GM18519 (cell line): ENCODE measurements around the gene EGFL8.

Source experiments
- ATAC-seq: cut with Tn5 transposase; IDR thresholded peaks from one replicate; pipeline ENCODE4 v1.9.1; 2021; ENCODE audit warnings: mild to moderate bottlenecking, moderate library complexity; ENCODE audit not compliant: unreplicated experiment, low FRiP score

The EGFL8 gene

DNA sequence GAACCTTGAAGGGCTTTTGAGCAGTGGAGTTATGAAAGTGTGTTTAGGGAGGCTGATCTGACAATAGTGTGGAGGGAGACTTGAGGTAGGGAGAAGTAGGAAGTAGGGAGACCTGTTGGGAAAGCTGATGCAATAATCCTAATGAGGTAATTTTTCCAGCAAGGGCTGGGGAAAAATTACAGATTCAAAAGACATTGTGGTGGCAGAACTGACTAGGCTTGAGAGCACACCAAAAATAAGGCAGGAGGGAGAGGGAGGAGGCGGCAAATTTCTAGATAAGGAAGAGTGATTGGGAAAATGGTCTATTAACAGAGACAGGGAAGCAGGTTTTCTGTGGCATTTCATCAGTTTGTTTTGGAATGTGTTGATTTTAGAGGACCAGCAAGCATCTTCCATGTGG, 18.1 kb upstream of the EGFL8 start:
- no peak for ATAC-seq

DNA sequence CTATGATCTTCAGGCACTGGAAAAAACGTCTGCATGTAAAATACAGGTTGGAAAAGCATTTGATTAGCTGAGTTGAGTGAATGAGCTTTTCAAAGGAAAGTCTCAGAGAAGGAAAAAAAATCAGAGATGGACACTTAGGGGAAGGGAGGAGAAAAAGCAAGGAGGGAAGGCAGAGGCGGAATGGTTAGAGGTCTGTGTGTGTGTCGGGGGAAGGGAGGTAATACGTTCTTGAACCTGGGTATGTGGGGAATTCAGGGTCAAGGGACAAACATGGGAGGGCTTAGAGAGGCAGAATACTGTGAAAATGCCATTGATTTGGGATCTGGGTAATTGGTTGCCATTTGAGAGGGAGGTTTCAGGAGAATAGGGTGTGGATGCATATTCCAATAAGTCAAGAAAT, 17.7 kb upstream of the EGFL8 start:
- ATAC-seq: no peak

DNA sequence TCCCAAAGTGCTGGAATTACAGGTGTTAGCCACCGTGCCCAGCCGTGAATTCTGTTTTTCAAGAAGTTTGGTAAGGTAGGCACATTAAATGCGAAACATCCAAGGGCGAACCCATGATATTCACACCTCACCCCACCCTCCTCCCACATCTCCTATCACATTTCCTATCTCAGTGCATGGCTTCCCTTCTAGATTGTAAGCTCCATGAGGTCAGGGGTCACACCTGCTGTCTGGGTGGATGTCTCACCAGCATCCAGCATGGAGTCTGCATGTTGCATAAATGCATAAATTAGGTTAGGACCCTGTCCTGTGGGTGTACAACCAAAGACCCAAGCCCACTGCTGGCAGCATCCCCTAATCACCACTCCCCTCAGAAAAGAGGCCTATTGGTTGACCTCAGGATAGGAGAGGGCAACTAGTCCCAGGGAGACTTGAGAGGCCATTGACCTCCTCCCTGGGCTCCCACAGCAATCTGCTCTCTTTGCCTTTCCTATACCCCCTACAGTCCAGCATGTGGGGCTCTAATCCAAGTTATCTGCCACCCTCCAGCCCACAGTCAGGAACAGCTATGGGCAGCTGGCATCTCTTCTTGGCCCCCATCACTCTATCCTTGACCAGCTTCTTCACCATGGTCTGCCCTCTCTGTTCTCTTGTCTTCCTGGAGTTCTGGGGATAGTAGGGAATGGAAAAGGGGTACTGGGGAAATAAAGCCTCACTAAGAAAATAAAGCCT, 16.8 kb upstream of the EGFL8 start:
- no peak for ATAC-seq

DNA sequence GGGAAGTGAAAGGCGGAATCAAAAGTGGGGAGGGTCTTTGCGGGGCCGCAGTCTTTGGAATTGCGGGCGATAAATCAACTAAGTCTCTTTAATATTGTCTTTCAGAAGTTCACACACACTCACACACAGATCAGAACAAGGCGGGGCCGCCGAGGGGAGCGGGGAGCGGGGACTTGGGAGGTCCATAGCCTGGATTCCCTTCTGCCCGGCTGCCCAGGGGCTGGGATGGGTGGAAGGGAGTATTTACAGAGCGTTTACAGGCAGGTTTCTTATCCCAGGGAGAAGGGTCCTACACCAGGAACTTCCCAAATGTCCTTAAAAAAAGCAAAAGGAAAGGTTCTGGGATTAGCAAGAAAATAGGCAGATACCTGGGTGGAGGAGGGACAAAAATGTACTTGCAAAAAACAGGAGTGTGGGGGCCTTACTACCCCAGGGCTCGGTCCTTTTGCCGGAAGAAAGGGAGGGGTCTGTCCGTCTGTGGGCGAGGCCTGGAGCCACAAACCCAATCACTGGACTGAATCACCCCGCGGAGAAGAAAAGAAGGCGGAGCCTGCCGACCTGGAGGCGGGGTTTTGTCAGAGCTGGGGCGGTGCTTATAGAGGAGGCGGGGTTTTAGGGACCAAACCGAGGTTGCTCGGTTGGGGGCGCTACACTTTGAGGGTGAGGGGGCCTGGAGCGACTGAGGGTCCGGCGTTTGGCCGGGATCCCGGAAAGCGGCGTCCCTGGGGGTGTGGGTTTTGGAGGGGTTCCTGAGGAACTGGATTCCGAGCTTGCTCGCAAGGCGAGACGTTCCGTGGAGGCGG, 15.9 kb upstream of the EGFL8 start:
- no peak for ATAC-seq

DNA sequence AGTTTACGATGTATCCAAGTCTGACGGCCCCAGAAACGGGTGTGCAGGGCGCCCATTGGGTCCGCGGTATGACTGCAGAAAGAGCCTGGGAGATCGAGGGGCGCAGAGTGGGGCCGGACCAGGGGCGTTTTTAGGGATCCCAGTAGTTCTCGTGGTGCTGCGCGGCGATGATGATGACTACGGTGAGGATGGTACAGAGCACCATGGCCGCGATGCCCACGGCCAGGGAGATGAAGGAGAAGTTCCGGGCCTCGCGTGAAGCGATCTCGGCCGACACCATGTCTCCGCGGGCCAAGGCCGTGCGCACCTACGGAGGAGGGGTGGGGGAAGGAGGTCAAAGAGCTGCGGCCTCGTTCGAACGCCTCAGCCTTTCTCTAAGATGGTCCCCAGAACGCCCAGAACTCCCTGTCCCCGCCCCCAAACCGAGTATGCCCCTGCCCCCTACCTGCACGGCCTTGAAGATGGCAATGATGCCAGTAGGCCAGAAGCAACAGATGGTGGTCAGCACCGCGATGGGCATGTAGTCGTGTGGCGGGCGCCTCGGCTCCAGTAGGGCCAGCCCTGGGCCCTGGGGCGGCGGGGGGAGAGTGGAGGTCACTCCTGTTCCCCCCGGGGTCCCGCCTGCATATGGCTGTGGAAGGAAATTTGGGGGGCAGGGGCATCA, 15.2 kb upstream of the EGFL8 start:
- ATAC-seq: no peak

DNA sequence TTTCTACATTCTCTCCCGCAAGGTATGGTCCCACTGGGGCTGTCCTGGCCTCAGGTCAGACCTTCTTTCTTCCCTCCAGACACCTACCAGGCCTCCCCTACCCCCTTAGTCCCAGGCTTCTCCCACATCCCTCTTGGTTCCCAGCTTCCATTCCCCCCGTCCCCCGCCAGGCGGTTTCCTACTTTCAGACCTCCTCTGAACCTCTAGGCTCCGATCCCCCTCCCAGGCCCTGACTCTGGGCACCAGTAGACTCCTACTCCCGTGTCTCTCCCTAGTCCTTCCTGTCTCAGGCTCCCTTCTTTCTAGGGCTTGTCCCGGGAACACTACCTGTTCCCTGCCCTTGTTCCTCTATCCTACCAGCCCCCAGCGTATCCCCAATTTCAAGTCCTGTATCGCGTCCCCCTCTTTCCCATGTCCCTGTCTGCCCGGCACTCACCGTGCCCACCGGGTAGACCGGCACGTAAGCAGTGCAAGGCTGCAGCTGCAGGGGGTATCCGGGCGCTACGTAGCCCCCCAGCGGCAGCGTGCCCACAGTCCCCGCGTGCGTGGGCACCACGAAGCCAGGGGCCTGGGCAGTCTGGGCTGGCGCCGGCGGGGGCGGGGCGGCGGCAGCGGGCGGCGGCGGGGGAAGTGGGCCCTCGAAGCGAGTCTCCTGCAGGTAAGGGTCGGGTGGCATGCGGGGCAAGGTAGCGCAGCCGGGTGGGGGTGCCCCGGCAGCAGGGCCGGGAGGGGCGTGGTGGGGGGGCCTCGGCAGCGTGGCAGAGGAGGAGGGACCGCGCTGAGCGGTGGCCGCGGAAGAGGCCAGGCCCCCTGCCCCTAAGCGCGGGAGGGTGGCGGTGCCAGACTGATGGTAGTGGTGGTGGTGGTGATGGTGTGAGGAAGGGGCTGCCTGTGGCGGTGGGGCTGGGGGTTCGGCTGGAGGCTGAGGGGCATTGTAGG, 14.2 kb upstream of the EGFL8 start:
- no peak for ATAC-seq

DNA sequence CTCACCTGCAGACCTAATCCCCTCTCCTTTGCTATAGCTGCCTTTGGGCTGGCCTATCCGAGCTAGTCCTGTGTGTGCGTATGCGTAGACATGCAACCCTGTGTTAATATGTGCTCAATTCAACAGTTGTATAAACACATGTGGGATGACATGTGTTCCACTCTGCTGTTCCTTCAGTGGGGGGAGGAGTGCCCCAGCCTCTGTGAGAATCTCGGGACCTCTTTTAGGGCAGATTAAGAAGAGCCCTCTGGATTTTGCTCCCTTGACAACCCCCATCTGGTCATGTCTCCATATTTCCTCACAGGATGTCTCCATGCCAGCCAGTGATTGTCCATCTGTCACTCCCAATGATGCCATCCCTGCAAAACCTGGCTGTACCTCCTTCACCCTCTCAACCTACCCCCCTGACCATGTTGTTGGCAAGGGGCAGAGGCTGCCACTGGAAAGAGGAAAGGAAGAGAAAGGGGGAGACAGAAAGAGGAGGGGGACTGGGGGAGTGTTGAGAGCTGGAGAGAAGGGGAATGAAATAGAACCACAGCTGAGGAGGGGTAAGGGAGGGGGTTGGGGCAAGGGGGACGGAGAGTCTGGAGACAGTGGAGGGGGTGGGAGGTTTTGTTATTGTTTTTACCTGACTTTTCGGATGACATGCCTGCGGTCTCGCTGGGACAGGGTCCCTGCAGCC, 13.1 kb upstream of the EGFL8 start:
- ATAC-seq: no peak

DNA sequence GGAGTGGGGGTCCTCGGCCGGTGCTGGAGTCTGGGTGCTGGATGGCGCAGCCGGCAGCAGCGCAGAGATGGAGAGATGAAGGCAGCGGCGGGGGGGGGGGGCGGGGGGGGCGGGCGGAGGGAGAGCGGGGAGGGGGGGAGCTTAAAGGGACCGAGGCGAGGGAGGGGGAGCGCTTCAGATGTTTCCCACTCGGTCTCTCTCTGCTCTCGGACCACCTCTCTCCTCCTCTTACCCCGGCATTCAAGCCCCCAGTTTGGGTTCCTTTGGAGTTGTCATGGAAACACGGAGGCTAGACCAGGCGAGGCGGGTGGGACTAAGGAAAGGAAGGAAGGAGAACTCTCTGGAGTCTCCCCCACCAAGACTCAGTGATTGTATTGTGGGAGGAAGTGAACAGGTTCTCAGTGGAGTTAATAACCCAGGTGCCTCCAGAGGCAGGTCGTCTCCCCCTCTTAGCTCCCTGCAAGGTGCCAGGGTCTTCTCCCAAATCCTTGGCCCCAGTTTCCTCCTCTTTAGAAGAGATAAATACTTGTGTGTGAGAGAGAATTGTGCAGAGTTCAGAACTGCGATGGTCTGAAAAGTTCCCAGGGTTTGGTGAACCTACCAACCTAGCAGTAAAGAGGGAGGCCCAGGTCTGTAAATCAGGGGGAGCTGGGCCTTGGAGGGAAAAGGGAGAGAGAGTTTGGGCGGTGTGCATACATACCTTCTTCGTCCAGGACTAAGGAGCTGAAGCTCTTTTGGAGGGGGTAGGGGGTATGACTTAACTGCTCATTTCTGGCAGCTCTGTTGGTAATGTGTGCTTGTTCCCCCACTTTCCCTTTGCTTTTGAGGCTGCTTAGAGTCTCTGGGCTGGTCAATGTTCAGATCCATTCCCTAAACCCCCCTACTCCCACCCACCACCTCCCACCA, 12.3 kb upstream of the EGFL8 start, which contains the start of gene PRRT1:
Gene PRRT1 (minus strand): TSS at position 77 of the 906 bp plus-strand sequence. CDS start 112 bp downstream, outside the sequence.
- no peak for ATAC-seq

DNA sequence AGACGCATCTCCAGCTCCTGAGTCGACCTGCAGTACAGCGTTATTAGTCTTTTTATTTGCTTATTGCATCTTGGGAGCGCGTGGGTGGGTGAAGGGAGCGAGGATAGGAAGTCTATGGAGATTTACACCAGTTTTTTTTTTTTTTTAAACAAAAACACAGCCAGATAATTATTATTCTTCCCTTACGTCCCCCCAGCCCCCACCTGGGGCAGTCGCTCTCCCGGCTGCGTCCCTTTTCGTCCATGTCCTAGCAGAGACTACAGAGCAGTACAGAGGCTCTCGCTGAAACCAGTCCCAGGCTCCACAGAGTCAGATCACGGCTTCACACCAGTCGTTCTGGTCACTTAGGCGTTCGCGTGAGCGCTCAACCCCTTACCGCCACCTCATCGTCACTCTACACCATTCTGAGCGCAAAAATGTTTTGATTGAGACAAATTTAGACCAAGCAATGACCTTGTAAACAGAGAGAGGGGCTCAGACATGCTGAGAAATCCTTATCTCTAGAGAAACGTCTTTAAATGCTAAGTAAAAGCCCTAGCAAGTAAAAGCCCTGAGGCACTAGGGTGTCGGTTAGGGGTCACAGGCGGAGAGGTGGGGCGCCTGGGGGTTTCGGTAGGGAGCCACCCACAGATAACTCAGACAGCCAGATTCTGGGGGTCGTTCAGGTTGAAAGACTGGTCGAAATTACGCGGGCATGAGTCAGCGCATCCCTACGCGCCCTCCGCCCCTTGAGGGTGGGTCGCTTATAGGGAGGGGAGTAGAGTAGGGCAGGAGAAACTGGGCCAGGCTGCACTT, 11.4 kb upstream of the EGFL8 start:
- ATAC-seq: no peak

DNA sequence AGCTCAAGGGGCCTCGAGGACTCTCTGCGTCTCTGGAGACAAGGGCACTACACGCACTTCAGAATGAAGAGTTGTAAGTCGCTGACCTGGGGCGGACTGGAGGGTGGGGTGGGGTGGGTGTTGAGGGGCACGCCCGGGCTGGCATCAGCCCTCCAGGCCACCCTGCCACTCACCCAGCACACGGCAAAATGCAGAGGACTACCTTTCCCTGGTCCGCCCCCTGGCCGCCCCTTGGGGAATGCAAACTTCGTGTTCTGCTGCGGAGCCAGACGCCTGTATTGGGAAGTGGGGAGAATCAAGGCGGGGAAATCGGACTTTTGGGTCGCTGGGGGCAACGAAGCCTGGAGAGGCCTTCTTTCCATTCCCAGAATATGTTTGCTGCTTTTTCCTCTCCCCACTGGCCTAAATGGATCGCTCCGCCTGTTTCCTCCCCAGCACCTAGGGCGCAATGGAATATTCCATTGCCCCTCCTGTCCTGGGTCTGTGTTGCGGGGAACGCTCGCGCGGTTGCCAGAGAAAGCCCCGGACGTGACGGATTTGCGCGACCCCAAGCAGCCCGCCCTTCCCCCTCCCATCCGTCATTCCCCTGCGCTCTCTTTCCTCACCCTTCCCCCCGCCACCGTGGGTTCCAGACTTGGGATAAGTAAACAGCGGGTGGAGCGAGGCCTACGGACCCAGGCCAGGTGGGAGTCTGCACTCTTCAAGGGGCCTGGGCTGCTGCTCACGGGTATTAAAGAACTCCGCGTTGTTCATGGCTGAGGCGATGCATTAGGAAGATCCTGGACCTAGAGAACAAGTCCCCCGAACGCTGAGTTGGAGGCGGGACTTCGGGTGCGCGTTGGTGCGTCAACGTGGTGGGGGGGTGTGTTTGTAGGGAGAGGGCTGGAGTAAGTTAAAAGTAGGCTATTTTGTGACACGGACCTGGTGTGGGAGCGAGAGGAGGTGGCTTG, 10.6 kb upstream of the EGFL8 start, which contains the start of gene PPT2:
Gene PPT2 (plus strand): TSS at position 578 of the 950 bp plus-strand sequence. CDS start 454 bp downstream, outside the sequence.
- ATAC-seq: no peak

DNA sequence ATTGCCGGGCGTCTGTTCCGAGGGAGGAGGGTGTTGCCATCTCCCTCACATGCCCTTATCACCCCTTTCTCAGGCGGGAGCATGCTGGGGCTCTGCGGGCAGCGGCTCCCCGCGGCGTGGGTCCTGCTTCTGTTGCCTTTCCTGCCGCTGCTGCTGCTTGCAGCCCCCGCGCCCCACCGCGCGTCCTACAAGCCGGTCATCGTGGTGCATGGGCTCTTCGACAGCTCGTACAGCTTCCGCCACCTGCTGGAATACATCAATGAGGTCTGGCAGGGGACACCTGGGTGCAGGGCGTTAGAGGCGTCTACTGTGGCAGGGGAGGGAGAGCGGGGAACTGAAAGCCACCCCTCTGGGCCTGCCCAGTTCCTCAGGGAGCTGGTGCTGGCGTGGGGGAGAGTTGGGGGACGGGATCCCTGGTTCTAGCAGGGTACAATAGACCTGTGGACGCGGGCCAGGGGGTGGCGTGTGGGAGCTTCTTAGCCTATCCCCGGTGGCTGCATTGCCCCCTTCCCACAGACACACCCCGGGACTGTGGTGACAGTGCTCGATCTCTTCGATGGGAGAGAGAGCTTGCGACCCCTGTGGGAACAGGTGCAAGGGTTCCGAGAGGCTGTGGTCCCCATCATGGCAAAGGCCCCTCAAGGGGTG, 9.8 kb upstream of the EGFL8 start:
- no peak for ATAC-seq

DNA sequence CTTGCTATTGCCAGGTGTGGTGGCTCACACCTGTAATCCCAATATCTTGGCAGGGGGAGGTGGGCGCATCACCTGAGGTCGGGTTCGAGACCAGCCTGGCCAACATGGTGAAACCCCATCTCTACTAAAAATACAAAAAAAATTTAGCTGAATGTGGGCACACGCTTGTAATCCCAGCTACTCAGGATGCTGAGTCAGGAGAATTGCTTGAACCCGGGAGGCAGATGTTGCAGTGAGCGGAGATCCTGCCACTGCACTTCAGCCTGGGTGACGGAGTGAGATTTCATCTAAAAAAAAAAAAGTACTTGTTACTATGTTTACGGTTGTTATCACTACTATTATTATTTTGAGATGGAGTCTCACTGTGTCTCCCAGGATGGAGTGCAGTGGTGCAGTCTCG, 7.5 kb upstream of the EGFL8 start:
- ATAC-seq: no peak

DNA sequence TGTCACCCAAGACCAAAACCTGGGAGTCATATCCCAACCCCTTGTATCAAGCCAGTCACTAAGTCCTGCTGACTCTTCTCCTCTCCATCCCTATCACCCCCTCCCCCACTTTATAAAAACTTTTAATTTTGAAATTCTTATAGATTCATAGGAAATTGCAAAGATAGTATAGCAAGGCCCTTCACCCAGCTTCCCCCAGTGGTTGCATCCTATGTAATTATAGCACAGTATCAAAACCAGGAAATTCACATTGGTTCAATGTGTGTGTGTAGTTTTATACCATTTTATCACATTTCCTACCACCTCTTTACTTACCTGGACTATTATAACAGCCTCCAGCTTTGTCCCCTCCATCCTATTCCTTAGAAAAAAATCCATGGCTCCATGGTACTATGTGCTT, 6.3 kb upstream of the EGFL8 start:
- ATAC-seq: no peak

DNA sequence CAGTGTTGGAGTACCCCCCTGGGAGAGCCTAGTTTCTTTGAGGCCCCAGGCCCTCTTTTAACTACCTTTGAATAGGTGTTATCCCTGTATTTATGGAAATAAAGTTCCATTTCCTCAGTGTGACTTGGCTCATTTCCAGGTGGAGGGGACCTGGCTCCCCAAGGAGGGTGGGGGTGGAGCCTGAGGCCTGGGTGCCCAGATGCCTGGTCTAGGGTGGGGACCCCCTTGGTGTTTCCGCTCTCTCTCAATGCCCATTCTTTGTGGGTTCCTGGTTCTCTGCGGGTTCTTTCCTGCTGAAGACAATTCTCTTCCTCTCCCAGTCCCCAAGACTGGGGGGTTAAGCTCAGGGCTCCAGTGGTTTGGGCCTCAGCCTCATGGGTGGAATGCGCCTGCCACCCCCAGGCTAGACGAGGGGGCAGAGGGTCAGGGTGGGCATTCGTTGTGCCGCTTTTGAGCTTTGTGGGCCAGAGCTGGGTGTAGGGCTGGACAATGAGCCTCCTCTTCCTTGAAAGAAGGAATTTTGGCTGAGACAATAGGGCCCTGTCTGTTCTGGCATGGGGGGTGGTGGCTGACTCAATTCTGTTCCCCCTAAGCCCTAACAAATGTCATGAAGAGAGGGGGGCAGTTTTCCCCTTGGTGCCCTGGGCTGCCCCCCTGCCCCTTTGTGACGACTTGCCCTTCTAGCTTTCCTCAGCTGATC, 686 bp upstream of the EGFL8 start:
- ATAC-seq: no peak

DNA sequence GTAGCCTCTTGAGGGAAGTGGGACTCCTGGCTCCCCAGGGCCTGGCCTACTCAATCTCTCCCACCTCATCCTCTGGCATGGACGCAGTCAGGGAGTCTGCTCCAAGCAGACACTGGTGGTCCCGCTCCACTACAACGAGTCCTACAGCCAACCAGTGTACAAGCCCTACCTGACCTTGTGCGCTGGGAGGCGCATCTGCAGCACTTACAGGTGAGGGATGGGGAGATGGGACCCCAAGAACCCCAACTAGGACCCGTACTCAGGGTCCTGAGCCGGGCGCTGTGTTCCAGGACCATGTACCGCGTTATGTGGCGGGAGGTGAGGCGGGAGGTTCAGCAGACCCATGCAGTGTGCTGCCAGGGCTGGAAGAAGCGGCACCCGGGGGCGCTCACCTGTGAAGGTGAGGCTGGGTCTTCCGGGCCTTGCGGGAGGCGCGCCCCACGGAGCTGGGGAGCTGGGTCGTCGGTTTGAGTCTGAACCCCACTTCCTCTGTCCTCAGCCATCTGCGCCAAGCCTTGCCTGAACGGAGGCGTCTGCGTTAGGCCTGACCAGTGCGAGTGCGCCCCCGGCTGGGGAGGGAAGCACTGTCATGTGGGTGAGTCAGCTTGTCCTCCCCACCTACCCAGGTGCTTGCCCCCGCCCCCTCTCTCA, 2.1 kb downstream of the EGFL8 start:
- ATAC-seq: no peak
